ENCODE results near the gene C19orf44.

GRCh38 chr19:16457195-16457953 is 38.8 kb upstream of the C19orf44 start:
- TF ChIP-seq EZH2 (IDR thresholded peaks at IDR 0.05; ENCODE audit: insufficient read depth, poor library complexity, severe bottlenecking) (no peak), EZH2phosphoT487 (IDR thresholded peaks at IDR 0.05; ENCODE audit: insufficient read depth, low read depth) (no peak)

Measured in GM23248 (cell line).